Measurements from ENCODE around the gene ZNF141. TPM values are rescaled to one million over a fixed set of nuclear protein-coding genes. Genes with fewer than 3 reads are reported as not detected.

ZNF141 gene
- total and polyA plus RNA-seq, 2 of the 4 experiments (the other 2 are of a cell fraction), result 1.8 to 4.7 TPM

- Histone ChIP-seq H3K9me1 (ENCODE audit: insufficient read depth, low read length) (no peaks in the 10 kb centered on the region), H3K27me3 (ENCODE audit: control insufficient read depth, insufficient read depth, low read length) (no peaks in the 10 kb centered on the region), H4K8ac (ENCODE audit: low read depth in 2 of 2, low read length in 2 of 2) (no peak overlapping the region), H3K14ac (replicated peaks; ENCODE audit: low read depth, low read length) (no peak overlapping the region), H3K4ac (ENCODE audit: low read depth, low read length) (no peak overlapping the region), H3K18ac (ENCODE audit: low read depth, low read length) (no peak overlapping the region), H2AK5ac (ENCODE audit: low read depth, low read length) (no peak overlapping the region), H3K4me1 (ENCODE audit: control insufficient read depth, insufficient read depth, low read length) (no peaks in the 10 kb centered on the region), H4K91ac (ENCODE audit: insufficient read depth, low read depth, low read length) (no peak overlapping the region), H2AK9ac (replicated peaks; ENCODE audit: low read depth, low read length, poor library complexity) (no peak overlapping the region), H2BK20ac (ENCODE audit: low read depth, low read length) (no peak overlapping the region), H3K36me3 (ENCODE audit: control insufficient read depth, insufficient read depth, low read length) (no peaks in the 10 kb centered on the region), H2AFZ (replicated peaks; ENCODE audit: low read length, poor library complexity) (no peak overlapping the region), H2BK15ac (ENCODE audit: low read depth, low read length) (no peak overlapping the region), H3K4me2 (ENCODE audit: low read depth, low read length) (no peak overlapping the region), H4K5ac (ENCODE audit: low read depth, low read length) (no peak overlapping the region), H3K56ac (ENCODE audit: extremely low read depth, insufficient read depth, low read length) (no peak overlapping the region), H3K9ac (ENCODE audit: low read depth, low read length) (no peak overlapping the region), H3K79me1 (ENCODE audit: low read depth in 1 of 2, low read length in 2 of 2) (no peaks in the 10 kb centered on the region), H3K23ac (ENCODE audit: low read depth, low read length) (no peak overlapping the region), H3K27ac (ENCODE audit: insufficient read depth, low read length) (no peak overlapping the region), H2BK120ac (ENCODE audit: low read depth, low read length) (no peak overlapping the region), H3K9me3 (ENCODE audit: control insufficient read depth, insufficient read depth, low read length) (peaks cover 59% of the 10 kb centered on the region), H2BK5ac (ENCODE audit: low read depth, low read length, poor library complexity, severe bottlenecking) (no peak overlapping the region), H4K20me1 (ENCODE audit: insufficient read depth, low read length) (no peaks in the 10 kb centered on the region), H3K4me3 (ENCODE audit: insufficient read depth, low read depth, low read length) (no peak overlapping the region)
- dilution Hi-C loops (cut with HindIII; ENCODE audit: low sequenced_read_pairs, unreplicated experiment), result no loop called here
- no TSS peak for BruUV-seq (replicated peaks)
- intact Hi-C loops (cut with micrococcal nuclease), result no loop called here
- in situ Hi-C loops (cut with MboI; ENCODE audit: low sequenced_read_pairs), result no loop called here
- ChIA-PET POLR2A (ENCODE audit: unreplicated experiment) (no interaction called here), CTCF (no interaction called here)
- TF ChIP-seq MXI1 (IDR thresholded peaks at IDR 0.05; ENCODE audit: borderline replicate concordance, low read depth, low read length), result no peak
- no peak for TF ChIP-seq NFE2L2 (IDR thresholded peaks at IDR 0.05; ENCODE audit: low read depth, low read length)
- no peak for TF ChIP-seq CHD1 (IDR thresholded peaks at IDR 0.05; ENCODE audit: low read depth, low read length)
- TF ChIP-seq ELK1 (IDR thresholded peaks at IDR 0.05; ENCODE audit: borderline replicate concordance, low read depth, low read length), result no peak
- TF ChIP-seq RCOR1 (IDR thresholded peaks at IDR 0.05; ENCODE audit: insufficient replicate concordance, low read length), result no peak
- no peak for TF ChIP-seq POLR2A (IDR thresholded peaks at IDR 0.05; ENCODE audit: low read depth, low read length)
- TF ChIP-seq SMC3 (IDR thresholded peaks at IDR 0.05; ENCODE audit: low read depth, low read length), result no peak
- ATAC-seq (ENCODE audit: low read depth) (no peak), DNase-seq (no peak)
- 14% methylated on average over 8 of the region's 23 CpGs; no CpG with 5 or more reads in 1 of the 2 experiments for WGBS, 2 experiments (ENCODE audit: extremely low coverage in 2 of 2, insufficient read length in 1 of 2)
Measured at GRCh38 chr4:386708-387105, 49.1 kb downstream of the ZNF141 start.

All from IMR-90 (cell line).